Esophagus squamous epithelium (tissue), 4 donors: ENCODE results near the gene TREM2.

Experiments used
- CTCF ChIP-seq, 6 experiments: fragments of 450-650 bp in 4 of 6; fragments of 200-600 bp in 2 of 6; sonication (generic) in 2 of 6; IDR thresholded peaks; one replicate each; pipeline ENCODE4 v1.5.1; 2016 to 2019; ENCODE audit warnings: antibody characterized with exemption in 6 of 6, mild to moderate bottlenecking in 4 of 6, moderate library complexity in 4 of 6
- POLR2A ChIP-seq, 4 donors: fragments of 450-650 bp; IDR thresholded peaks; one replicate each; pipeline ENCODE4 v1.6.1; 2017; ENCODE audit warnings: antibody characterized with exemption in 4 of 4, mild to moderate bottlenecking in 4 of 4, moderate library complexity in 3 of 4

GRCh38 chr6:41150671-41151070, 12.2 kb downstream of the TREM2 start:
- TF ChIP-seq CTCF (IDR thresholded peaks at IDR 0.05): no peak
- TF ChIP-seq POLR2A (IDR thresholded peaks at IDR 0.05): no peak
